ENCODE results near the gene ADAM10.

ADAM10 gene

GRCh38 chr15:58575045-58575786 is 174.3 kb downstream of the ADAM10 start:
- no peak for DNase-seq (ENCODE audit: low read depth)

DNA sequence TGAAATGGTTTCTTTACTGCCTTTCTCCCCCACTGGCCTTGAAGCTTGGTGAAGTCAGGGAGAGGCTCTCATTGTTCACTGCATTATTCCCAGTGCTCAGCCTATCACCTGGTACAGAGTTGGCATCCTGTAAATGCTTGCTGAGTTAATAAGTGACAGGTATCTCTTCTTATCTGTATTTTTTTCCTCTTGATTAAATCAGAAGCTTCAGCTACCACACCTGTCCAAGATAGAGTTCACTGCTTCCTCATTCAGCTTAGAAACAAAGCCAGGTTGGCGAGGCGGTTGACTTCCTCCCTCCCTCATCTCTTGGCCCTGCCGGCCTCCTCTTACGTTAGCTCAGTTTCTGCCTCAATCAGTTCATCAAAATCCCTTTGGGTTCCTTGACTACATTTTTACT is 174.9 kb downstream of the ADAM10 start:
- no peak for DNase-seq (ENCODE audit: low read depth)

- no peak for DNase-seq (ENCODE audit: low read depth)
Measured at GRCh38 chr15:58573270-58573669, 176.2 kb downstream of the ADAM10 start.

GRCh38 chr15:58572521-58572920 is 177.0 kb downstream of the ADAM10 start:
- no peak for DNase-seq (ENCODE audit: low read depth)

DNA sequence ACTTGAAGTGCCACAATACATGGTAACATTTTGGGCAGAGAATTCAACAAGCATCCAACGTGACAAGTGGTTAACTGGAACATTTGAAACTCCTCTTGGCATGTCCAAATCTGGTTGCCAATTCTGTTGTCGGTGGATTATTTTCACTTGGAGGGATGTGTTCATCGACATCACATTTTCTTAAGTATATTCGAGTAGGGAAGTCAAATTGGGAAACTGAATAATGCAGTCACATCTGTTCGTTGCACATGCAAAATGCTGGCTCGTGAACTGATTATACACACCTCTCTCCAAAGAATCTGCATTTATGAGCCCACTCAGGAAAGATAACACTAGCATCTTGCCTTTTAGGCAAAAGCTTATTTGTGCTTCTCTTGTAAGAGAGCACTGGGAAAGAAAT is 178.0 kb downstream of the ADAM10 start:
- DNase-seq (ENCODE audit: low read depth) = no peak

GRCh38 chr15:58569455-58569854 is 180.1 kb downstream of the ADAM10 start:
- no peak for DNase-seq (ENCODE audit: low read depth)

- no peak for DNase-seq (ENCODE audit: low read depth)
Measured at GRCh38 chr15:58568157-58568571, 181.3 kb downstream of the ADAM10 start.

- DNase-seq (ENCODE audit: low read depth) = no peak
Measured at GRCh38 chr15:58566029-58566428, 183.5 kb downstream of the ADAM10 start.

- no peak for DNase-seq (ENCODE audit: low read depth)
Measured at GRCh38 chr15:58565619-58566018, 183.9 kb downstream of the ADAM10 start.

GRCh38 chr15:58564981-58565380 is 184.5 kb downstream of the ADAM10 start:
- no peak for DNase-seq (ENCODE audit: low read depth)

DNA sequence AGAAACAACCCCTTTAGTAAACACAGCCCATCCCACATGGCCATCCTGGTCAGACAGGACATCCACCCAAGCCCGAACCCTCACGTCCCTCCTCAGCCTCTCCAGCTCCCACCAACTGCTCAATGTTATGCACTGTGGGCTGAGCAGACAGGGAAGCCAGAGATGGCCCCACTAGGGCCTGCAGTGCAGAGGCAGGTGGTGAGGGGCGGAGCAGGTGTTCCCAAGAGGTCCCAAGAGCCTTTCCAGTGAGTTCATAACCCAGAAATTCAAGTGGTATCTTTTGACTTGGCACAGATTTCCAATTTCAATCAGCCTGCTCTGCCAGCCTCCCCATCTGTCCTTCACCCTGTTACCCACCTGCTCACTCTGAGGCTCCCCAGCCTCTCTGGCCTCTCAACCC is 187.4 kb downstream of the ADAM10 start:
- DNase-seq (ENCODE audit: low read depth) = no peak

DNA sequence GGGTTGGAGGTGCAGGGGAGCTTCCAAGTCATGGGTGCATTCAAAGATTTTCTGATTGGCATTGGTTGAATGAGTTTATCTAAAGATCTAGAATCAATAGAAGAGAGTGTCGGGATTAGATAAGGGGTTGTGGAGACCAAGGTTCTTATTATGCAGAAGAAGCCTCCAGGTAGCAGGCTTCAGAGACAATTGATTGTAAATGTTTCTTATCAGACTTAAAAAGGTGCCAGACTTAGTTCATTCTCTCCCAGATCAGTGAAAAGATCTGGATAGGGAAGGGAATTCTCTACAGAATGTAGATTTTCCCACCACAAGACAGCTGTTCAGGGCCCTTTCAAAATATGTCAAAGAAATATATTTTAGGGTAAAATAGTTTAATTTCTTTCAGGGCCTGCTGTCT is 188.2 kb downstream of the ADAM10 start:
- no peak for DNase-seq (ENCODE audit: low read depth)

DNA sequence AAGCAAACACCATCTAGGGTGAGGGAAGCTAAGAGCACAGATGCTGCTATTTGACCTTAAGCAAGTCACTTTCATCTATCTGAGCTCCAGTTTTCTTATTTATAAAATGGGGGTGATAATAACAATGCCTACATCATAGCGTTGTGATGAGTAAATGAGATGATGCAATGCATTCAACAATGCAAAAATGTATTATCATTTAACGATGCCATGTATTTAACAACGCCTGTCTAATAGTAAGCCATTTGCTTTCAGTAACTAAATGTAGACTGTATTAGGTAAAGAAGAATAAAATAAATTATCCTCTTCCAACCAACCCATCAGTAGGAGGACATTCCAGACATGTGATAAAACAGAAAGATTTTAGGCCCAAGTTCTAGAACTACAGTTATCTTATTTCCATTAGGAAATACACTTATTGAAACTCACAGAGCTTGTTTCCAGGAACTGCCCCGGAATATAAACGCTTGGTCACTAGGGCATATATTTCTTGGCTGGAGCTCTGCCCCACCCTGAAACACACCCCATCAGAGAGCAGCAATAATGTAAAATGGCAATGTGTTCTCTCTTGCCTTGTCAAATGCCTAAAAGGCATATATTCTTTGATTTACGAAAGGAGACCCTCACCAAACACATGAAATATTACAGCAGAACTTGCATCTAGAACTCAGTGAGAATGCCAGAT is 189.5 kb downstream of the ADAM10 start:
- DNase-seq (ENCODE audit: low read depth) = no peak

- DNase-seq (ENCODE audit: low read depth) = no peak
Measured at GRCh38 chr15:58558777-58559176, 190.7 kb downstream of the ADAM10 start.

DNA sequence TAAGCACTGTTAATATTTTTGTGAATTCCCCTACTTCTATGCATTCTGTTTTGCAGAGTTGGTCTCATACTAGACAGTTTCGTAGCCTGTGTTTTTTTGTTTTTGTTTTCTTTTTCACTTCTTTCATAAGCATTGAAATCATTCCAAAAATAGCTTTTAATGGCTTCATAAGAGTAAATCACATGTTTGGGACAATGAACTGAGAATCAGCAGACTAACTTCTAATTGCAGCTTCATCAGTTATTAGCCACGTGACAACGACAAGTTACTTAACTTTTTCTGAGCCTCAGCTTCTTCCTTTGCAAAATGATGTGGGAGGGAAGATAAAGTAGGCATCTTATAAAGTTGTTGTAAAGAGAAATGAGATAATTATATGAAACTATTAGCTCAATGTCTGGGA is 193.0 kb downstream of the ADAM10 start:
- DNase-seq (ENCODE audit: low read depth) = no peak

DNA sequence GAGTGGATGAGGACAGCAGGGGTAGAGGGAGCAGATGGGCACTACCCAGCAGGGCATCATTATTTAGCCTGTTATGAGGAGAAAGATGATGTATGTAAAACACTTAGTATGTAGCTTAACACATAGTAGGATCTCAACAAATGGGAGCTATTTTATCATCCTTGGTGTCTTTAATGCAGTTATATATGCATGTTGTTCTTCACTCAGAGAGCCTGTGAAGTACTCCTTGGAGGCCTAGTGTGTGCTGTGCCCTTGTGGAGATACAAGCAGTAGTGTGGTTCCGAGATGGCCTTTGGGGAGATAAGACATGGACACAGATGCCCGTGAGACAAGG is 193.5 kb downstream of the ADAM10 start:
- DNase-seq (ENCODE audit: low read depth) = no peak

- no peak for DNase-seq (ENCODE audit: low read depth)
Measured at GRCh38 chr15:58555162-58556027, 194.1 kb downstream of the ADAM10 start.

GRCh38 chr15:58554758-58555157 is 194.7 kb downstream of the ADAM10 start:
- DNase-seq (ENCODE audit: low read depth) = no peak

DNA sequence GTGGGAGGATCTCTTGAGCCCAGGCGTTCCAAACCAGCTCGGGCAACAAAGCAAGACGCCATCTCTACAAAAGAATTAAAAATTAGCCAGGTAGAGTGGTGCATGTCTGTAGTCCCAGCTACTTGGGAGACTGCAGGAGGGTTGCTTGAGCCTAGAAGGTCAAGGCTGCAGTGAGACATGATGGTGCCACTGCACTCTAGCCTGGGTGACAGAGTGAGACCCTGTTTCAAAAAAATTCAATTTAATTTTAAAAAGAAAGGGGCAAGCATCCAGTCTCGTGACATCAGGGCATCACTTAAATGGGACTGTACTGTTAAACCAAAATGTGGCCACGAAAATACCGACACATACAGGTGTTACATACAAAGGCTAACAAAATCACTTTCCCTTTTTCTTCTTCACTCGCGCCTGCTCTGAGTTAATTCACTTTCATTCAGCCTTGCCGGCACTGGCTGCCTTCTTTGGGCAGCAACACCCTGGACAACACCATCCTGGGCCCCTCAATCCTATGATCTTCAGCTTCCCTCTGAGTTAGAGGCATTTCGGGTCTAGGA is 196.1 kb downstream of the ADAM10 start:
- no peak for DNase-seq (ENCODE audit: low read depth)

DNA sequence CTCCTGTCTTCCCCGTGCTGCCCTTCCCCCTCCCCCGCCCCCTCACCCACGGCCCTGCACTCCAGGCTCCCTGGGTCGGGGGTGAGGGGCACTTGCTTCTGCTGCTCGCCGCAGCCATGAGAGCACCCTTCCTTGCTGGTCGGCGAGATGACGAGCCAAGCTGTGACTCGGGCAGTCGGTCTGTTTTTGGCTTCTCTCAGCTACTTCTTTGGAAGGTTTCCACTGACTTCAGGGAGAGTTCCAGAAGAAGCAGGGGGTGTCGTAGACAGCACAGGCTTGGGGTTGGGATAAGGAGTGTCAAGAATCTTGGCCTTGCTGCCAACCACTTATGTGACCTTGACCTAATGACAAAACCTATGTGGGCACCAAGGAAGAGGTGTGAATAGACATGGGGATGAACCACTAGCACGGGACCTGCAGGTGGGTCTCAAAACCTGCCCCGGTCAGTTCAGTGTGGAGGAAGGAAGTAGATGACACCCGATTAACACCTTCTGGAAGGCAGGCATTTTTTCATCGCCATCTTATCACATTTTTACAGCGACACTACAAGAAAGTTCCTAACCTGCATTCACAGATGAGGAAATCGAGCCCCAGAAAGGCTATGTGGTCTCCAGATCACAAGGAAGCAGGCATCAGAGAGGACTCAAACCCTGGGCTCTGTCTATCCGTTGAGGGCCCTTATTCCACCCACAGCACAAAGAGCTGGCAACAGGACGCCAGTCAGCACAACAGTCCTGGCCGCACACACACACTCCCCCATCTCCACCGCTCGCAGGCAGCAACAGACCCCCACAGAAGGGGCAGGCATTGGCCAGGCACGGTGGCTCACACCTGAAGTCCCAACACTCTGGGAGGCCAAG is 196.8 kb downstream of the ADAM10 start:
- no peak for DNase-seq (ENCODE audit: low read depth)

GRCh38 chr15:58551764-58552504 is 197.6 kb downstream of the ADAM10 start:
- DNase-seq (ENCODE audit: low read depth) = no peak
